ENCODE data around the gene CTTNBP2. TPM values are rescaled to one million over a fixed set of nuclear protein-coding genes. Genes with fewer than 3 reads are reported as not detected.

The CTTNBP2 gene
- total RNA-seq, 1 experiment from 2014 or later = not detected

- Histone ChIP-seq H3K36me3 (no peaks in the 10 kb centered on the region), H3K27me3 (replicated peaks) (no peaks in the 10 kb centered on the region), H3K4me1 (replicated peaks) (peaks cover 47% of the 10 kb centered on the region), H3K4me3 (no peak overlapping the region), H3K27ac (peak overlapping the region; percentile 88), H3K9me3 (replicated peaks) (no peaks in the 10 kb centered on the region)
- DNase-seq (ENCODE audit: low read depth in 1 of 2, low spot score in 2 of 2) = peak in 1 of 2 experiments; percentile 49
Observed at GRCh38 chr7:117665368-117665767, 207.9 kb downstream of the CTTNBP2 start.

GRCh38 chr7:117664047-117664446 is 209.2 kb downstream of the CTTNBP2 start:
- no peak overlapping the region for H3K27ac ChIP-seq
- no peaks in the 10 kb centered on the region for H3K9me3 ChIP-seq (replicated peaks)
- H3K4me3 ChIP-seq = no peak overlapping the region
- no peak for DNase-seq (ENCODE audit: low read depth in 1 of 2, low spot score in 2 of 2)
- H3K27me3 ChIP-seq (replicated peaks) = no peaks in the 10 kb centered on the region
- peaks cover 56% of the 10 kb centered on the region for H3K4me1 ChIP-seq (replicated peaks)
- no peaks in the 10 kb centered on the region for H3K36me3 ChIP-seq

GRCh38 chr7:117661328-117661727 is 211.9 kb downstream of the CTTNBP2 start:
- DNase-seq (ENCODE audit: low read depth in 1 of 2, low spot score in 2 of 2) = no peak
- H3K4me1 ChIP-seq (replicated peaks) = peaks cover 39% of the 10 kb centered on the region
- H3K27ac ChIP-seq = no peak overlapping the region
- no peaks in the 10 kb centered on the region for H3K9me3 ChIP-seq (replicated peaks)
- H3K27me3 ChIP-seq (replicated peaks) = no peaks in the 10 kb centered on the region
- H3K4me3 ChIP-seq = no peak overlapping the region
- no peaks in the 10 kb centered on the region for H3K36me3 ChIP-seq
